ENCODE results near the gene ZNF189. TPM values are rescaled to one million over a fixed set of nuclear protein-coding genes. Genes with fewer than 3 reads are reported as not detected.
A peak's percentile ranks its signal among the peaks of the same experiment; 100 is the strongest.

The ZNF189 gene
- total RNA-seq (10 to 100 TPM; 43.4 to 50.0 TPM), polyA plus RNA-seq (ENCODE audit: insufficient read length in 2 of 2) (10 to 100 TPM; 26.2 to 31.7 TPM)
- long read RNA-seq, donor 1, partial matches to known transcripts, result 0 of 5 reads
- long read RNA-seq, donor 1, other reads (novel, unspliced or antisense), result 0 of 5 reads
- long read RNA-seq, donor 2, partial matches to known transcripts, result 0 of 2 reads
- long read RNA-seq, donor 2, other reads (novel, unspliced or antisense), result 0 of 2 reads
- long read RNA-seq, donor 3, partial matches to known transcripts, result 0 of 3 reads
- long read RNA-seq, donor 3, other reads (novel, unspliced or antisense), result 0 of 3 reads
- long read RNA-seq, donor 4, partial matches to known transcripts, result 0 of 4 reads
- long read RNA-seq, donor 4, other reads (novel, unspliced or antisense), result 0 of 4 reads

DNA sequence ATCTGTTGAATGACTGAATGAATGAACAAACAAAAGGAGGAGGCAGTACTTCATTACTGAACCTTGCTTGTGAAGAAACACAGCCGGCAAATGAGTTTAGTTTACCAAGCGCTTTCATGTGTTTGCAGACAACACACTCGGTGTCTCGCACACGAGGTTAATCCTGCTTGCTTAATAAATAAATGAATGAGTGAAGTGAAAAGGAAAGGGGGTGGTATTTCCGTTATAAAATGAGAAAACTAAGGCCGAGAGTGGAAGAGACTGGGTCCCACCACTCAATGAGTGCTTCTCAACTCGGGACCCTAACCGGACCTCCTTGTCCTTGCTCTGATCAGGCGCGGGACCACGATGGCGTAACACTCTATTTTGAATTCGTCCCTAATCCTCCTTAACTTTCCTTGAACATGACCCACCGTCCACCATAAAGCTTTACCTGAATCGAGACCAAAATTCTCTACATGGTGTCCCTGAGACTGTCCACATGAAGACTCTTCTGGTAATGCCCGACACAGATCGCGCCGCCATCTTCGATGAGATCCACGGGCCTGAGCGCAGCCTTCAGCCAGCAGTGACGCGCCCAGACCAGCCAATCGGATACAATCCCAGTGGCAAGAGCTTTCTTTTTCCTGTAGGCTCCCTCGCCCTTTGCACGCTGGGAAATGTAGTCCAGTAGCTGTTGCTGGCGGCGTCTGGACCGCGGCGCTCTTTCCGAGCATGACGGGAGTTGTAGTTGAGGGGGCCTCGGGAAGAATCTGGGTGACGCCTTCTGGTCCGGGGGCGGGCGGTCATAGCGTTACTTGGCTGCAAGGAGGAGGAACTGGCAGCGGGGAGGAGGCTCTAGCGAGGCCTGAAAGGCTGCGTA is at the start of gene ZNF189, which contains the start of gene MRPL50:
Gene ZNF189, plus strand, starts transcription at position 784 of the 862 bp plus-strand sequence. CDS start 306 bp downstream, outside the sequence.
Gene MRPL50, minus strand, starts transcription at position 551 of the 862 bp plus-strand sequence. Its CDS starts 26 bp downstream, at position 525.
- H3K4me1 ChIP-seq (ENCODE audit: control insufficient read depth, insufficient read depth, low read length), result no peaks in the 10 kb centered on the region
- peak; percentile 94 to 100 (median 98) for DNase-seq (ENCODE audit: low read depth in 4 of 6, low spot score in 6 of 6)
- H3K4me3 ChIP-seq (ENCODE audit: low read depth, low read length), result peak within 1 kb of the TSS; percentile 77
- peaks cover 5% of the 10 kb centered on the region for H3K9me3 ChIP-seq (ENCODE audit: control insufficient read depth, insufficient read depth, low read length)
- H3K27ac ChIP-seq (ENCODE audit: low read depth, low read length), result peak within 1 kb of the TSS; percentile 80
- 0% methylated on average over 42 of the region's 44 CpGs for WGBS (ENCODE audit: insufficient coverage)
- H3K27me3 ChIP-seq (ENCODE audit: control insufficient read depth, insufficient read depth, low read length), result no peaks in the 10 kb centered on the region
- H3K36me3 ChIP-seq (ENCODE audit: control insufficient read depth, insufficient read depth, low read length), result peaks cover 11% of the 10 kb centered on the region

DNA sequence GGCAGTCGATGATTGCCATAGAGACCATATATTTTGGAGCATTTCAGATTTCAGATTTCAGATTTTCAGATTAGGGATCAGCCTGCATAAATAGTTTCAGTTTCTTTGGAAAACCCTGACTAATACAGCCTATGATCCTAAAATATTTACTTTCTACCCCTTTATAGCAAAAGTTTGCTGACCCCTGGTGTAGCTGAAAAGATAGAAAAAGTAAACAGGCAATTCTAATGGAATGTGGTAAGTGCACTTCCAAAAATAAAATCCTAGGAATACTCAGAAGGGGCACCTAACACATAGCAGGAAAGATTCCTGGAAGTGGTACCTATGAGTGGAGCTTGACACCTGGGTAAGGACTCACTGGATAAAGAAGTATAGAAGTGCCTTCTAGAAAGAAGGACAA is 48.4 kb upstream of the ZNF189 start:
- H3K36me3 ChIP-seq (ENCODE audit: control insufficient read depth, insufficient read depth, low read length), result no peaks in the 10 kb centered on the region
- no peaks in the 10 kb centered on the region for H3K27me3 ChIP-seq (ENCODE audit: control insufficient read depth, insufficient read depth, low read length)
- no CpG with 5 or more reads among the region's 1 CpG for WGBS (ENCODE audit: insufficient coverage)
- no peaks in the 10 kb centered on the region for H3K9me3 ChIP-seq (ENCODE audit: control insufficient read depth, insufficient read depth, low read length)
- H3K4me1 ChIP-seq (ENCODE audit: control insufficient read depth, insufficient read depth, low read length), result no peaks in the 10 kb centered on the region
- H3K27ac ChIP-seq (ENCODE audit: low read depth, low read length), result no peak overlapping the region
- no peak for DNase-seq (ENCODE audit: low read depth in 4 of 6, low spot score in 6 of 6)
- no peak overlapping the region for H3K4me3 ChIP-seq (ENCODE audit: low read depth, low read length)

DNA sequence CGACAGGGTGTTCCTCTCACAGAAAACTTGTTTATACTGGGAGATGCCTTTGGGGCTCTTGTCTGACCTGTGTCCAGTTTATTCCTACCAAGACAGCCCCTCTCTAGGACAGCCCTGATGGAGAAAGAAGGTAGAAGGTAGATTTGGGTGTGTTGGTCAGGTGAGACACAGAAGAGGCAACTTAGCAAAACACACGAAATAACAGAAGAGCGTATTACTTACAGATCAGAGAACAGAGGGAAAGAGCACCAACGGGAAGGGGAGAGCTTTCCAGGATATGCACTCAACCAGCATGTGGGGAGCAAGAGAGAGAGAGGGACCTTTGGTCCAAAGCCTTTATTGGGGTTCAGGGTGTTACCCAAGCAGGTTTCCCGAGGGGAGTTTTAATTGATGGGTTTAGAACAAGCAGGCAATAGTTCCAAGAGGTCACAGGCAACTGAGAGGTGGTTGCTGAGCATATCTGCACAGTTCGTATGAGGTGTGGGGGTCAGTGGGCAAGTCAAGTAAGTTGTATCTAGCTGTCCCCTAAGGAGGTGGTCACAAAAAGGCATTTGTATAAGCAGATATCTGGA is 45.7 kb upstream of the ZNF189 start:
- H3K4me3 ChIP-seq (ENCODE audit: low read depth, low read length), result no peak overlapping the region
- no peaks in the 10 kb centered on the region for H3K9me3 ChIP-seq (ENCODE audit: control insufficient read depth, insufficient read depth, low read length)
- no peak overlapping the region for H3K27ac ChIP-seq (ENCODE audit: low read depth, low read length)
- no peaks in the 10 kb centered on the region for H3K27me3 ChIP-seq (ENCODE audit: control insufficient read depth, insufficient read depth, low read length)
- WGBS (ENCODE audit: insufficient coverage), result 90% methylated on average over 5 of the region's 6 CpGs
- DNase-seq (ENCODE audit: low read depth in 4 of 6, low spot score in 6 of 6), result no peak
- no peaks in the 10 kb centered on the region for H3K36me3 ChIP-seq (ENCODE audit: control insufficient read depth, insufficient read depth, low read length)
- no peaks in the 10 kb centered on the region for H3K4me1 ChIP-seq (ENCODE audit: control insufficient read depth, insufficient read depth, low read length)

DNA sequence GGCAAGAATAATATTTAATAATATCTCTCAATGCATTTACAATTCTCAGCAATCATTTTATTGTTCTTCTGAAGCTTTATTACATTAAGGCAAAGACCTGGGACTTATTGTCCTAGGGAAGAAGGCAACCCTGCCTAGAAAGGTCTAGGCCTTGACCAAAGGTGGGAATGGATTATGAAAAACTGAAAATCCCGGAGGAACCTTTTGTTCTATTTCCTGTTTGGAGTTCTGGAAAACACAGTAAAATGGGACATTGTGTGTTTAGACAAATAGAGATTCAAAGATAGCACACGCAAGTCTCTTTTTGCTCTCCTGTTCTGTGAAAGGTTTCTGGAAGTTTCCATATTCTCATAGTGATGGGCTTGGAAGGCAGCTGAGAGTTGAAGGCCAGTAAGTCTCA is 45.0 kb upstream of the ZNF189 start:
- 100% methylated on average over 2 of the region's 2 CpGs for WGBS (ENCODE audit: insufficient coverage)
- Histone ChIP-seq H3K36me3 (ENCODE audit: control insufficient read depth, insufficient read depth, low read length) (no peaks in the 10 kb centered on the region), H3K9me3 (ENCODE audit: control insufficient read depth, insufficient read depth, low read length) (no peaks in the 10 kb centered on the region), H3K4me1 (ENCODE audit: control insufficient read depth, insufficient read depth, low read length) (no peaks in the 10 kb centered on the region), H3K4me3 (ENCODE audit: low read depth, low read length) (no peak overlapping the region), H3K27ac (ENCODE audit: low read depth, low read length) (no peak overlapping the region), H3K27me3 (ENCODE audit: control insufficient read depth, insufficient read depth, low read length) (no peaks in the 10 kb centered on the region)
- no peak for DNase-seq (ENCODE audit: low read depth in 4 of 6, low spot score in 6 of 6)

DNA sequence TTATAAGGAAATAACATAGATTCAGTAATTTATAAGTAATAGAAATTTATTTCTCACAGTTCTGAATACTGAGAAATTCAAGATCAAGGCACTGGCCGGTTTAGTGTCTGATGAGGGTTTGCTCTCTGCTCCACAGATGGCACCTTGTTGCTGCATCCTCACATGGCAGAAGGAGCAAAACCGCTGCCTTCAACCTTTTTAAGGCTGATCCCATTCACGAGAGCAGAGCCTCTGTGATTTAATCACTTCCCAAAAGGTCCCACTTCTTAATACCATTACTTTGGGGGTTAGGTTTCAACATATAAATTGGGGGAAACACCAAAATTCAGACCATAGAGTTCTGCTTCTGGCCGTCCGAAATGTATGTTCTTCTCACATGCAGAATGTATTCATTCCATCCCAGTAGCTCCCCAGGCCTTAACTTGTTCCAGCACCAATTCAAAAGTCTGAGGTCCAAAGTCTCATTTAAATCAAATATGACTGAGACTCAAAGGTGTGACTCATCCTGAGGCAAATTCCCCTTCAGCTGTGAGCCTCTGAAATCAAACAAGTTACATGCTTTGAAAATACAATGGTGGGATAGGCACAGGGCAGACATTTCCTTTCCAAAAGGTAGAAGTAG is 44.4 kb upstream of the ZNF189 start:
- Histone ChIP-seq H3K4me3 (ENCODE audit: low read depth, low read length) (no peak overlapping the region), H3K4me1 (ENCODE audit: control insufficient read depth, insufficient read depth, low read length) (no peaks in the 10 kb centered on the region), H3K9me3 (ENCODE audit: control insufficient read depth, insufficient read depth, low read length) (no peaks in the 10 kb centered on the region), H3K36me3 (ENCODE audit: control insufficient read depth, insufficient read depth, low read length) (no peaks in the 10 kb centered on the region), H3K27ac (ENCODE audit: low read depth, low read length) (no peak overlapping the region), H3K27me3 (ENCODE audit: control insufficient read depth, insufficient read depth, low read length) (no peaks in the 10 kb centered on the region)
- no peak for DNase-seq (ENCODE audit: low read depth in 4 of 6, low spot score in 6 of 6)
- 91% methylated on average over 3 of the region's 5 CpGs for WGBS (ENCODE audit: insufficient coverage)

DNA sequence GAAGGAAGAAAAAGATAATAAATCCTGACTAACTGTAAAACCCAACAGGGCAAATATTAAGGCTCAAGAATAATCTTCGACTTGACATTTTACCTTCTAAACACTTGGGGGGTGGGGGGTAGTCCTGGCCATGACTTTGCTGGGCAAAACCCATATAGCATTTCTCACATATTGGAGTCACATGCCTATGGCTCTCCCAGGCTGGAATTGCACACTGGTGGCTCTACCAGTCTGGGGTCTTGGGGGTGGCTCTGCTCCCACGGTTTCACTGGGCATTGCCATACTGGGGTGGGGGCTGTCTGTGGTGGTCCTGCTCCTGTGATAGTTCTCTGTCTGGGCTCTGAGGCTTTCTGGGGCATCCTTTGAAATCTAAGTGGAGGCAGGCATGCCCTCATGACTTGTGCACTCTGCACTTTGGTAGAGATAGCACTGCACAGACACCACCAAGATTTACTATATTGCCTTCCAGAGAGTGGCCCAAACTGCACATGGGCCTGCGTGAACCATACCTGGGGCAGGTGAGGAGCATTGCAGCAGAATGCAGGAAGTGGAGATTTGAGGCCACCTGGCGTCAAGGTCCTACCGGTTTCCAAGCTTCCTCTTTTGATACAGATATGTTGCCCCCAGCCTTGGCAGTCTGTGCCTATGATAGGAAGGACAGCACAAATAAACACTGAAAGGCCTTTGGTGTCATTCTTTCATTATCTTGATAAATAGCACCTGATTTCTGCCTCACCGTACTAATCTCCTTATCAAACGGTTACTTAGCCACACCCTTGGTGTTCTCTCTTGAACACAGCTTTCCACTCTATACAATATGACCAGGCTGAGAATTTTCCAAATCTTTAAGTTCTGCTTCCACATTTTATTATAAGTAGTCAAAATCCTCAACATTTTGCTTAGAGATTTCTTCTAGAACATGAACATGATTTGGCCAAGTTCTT is 43.6 kb upstream of the ZNF189 start:
- Histone ChIP-seq H3K9me3 (ENCODE audit: control insufficient read depth, insufficient read depth, low read length) (no peaks in the 10 kb centered on the region), H3K4me1 (ENCODE audit: control insufficient read depth, insufficient read depth, low read length) (no peaks in the 10 kb centered on the region), H3K27me3 (ENCODE audit: control insufficient read depth, insufficient read depth, low read length) (no peaks in the 10 kb centered on the region), H3K27ac (ENCODE audit: low read depth, low read length) (no peak overlapping the region), H3K36me3 (ENCODE audit: control insufficient read depth, insufficient read depth, low read length) (no peaks in the 10 kb centered on the region), H3K4me3 (ENCODE audit: low read depth, low read length) (no peak overlapping the region)
- 100% methylated on average over 3 of the region's 7 CpGs for whole genome bisulfite sequencing (ENCODE audit: insufficient coverage)
- DNase-seq (ENCODE audit: low read depth in 4 of 6, low spot score in 6 of 6), result no peak

DNA sequence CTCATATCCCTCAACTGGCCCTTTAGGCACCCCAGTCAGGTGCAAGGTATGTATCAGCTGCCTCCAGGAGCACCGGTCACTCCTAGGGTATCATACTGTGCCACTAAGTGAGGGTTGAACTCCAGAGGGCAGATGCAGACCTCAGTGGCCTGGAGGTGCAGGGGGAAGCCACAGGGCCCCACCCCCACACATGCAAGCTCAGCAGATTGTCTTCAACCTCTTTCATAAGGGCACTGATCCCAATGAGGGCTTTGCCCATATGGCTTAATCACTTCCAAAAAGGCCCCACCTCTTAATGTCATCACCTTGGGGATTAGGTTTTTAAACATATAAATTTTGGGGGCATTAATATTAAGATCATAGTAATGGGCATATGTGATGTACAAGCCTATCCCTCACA is 42.0 kb upstream of the ZNF189 start:
- no peaks in the 10 kb centered on the region for H3K4me1 ChIP-seq (ENCODE audit: control insufficient read depth, insufficient read depth, low read length)
- no peaks in the 10 kb centered on the region for H3K9me3 ChIP-seq (ENCODE audit: control insufficient read depth, insufficient read depth, low read length)
- WGBS (ENCODE audit: insufficient coverage), result 44% methylated on average over 1 of the region's 1 CpG
- no peaks in the 10 kb centered on the region for H3K27me3 ChIP-seq (ENCODE audit: control insufficient read depth, insufficient read depth, low read length)
- H3K4me3 ChIP-seq (ENCODE audit: low read depth, low read length), result no peak overlapping the region
- H3K36me3 ChIP-seq (ENCODE audit: control insufficient read depth, insufficient read depth, low read length), result no peaks in the 10 kb centered on the region
- no peak overlapping the region for H3K27ac ChIP-seq (ENCODE audit: low read depth, low read length)
- DNase-seq (ENCODE audit: low read depth in 4 of 6, low spot score in 6 of 6), result no peak

DNA sequence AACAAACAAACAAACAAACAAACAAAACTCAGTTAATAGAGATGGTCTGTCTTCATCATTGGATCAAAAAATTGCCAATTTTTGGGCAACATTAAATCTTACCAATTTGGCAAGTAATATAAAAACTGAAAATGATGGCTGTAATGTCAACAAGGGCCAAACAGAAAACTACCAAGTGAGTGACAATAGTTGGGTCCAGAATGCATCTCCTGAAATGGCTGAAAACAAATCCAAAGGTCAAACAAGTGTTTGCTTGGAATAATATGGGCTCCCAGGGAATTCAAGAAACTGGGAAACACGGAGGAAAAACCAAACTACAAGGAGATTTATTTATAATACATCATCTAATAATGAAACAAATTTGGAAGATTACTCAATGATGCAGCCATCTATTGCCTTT is 39.0 kb upstream of the ZNF189 start:
- DNase-seq (ENCODE audit: low read depth in 4 of 6, low spot score in 6 of 6), result no peak
- H3K9me3 ChIP-seq (ENCODE audit: control insufficient read depth, insufficient read depth, low read length), result no peaks in the 10 kb centered on the region
- H3K4me3 ChIP-seq (ENCODE audit: low read depth, low read length), result no peak overlapping the region
- H3K4me1 ChIP-seq (ENCODE audit: control insufficient read depth, insufficient read depth, low read length), result no peaks in the 10 kb centered on the region
- H3K27me3 ChIP-seq (ENCODE audit: control insufficient read depth, insufficient read depth, low read length), result no peaks in the 10 kb centered on the region
- no peak overlapping the region for H3K27ac ChIP-seq (ENCODE audit: low read depth, low read length)
- no peaks in the 10 kb centered on the region for H3K36me3 ChIP-seq (ENCODE audit: control insufficient read depth, insufficient read depth, low read length)
- WGBS (ENCODE audit: insufficient coverage), result no CpG with 5 or more reads among the region's 1 CpG
